Stimulated activated CD8-positive, alpha-beta memory T cell treated with anti-CD3 and anti-CD28 coated beads, Interleukin-12 subunit alpha, Interleukin-12 subunit beta, amount 100 ng/mL, for 24 hours (primary cell): ENCODE measurements around the gene IPO5.

ENCODE experiments used
- DNase-seq: peaks from one replicate; pipeline ENCODE4 v3.0.0-alpha.2; 2020; ENCODE audit errors: extremely low read depth

Gene IPO5

DNA sequence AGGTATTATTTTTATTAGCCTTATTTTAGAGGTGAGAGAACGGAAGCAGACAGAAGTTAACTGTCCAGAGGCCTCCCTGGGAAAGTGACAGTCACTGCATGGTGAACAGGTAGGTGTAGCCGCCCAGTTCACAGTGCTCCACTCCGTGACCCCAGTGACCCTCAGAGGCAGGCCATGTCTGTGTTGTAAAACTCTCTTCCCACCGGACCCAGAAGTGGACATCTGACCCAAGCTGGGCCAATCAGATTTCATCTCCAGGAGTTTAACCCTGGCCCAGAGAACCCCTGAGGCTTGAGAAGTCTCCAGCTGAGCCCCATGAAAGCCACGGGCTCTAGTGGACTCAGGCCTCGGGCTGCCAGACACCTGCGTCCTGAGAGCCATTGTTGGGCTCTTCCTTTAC, 105.8 kb downstream of the IPO5 start:
- no peak for DNase-seq

DNA sequence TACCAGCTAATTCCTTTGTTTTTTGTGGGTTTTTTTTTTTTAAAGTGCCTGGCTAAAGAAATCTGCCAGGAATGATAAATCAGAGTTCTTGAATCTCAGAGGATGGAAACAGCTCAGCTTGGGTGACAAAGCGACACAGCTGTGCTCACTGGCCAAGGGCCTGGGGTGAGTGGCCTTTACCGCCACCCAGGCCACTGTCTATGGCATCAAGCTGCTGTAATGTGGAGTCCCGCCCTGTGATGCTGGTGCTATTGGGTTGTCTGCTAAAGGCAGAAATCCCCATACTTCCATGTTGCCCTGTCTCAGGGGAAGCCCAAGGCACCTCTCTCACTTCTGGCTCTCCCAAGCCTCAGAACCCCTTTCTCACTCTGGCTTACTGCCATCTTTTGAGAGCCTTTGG, 106.8 kb downstream of the IPO5 start:
- DNase-seq, result no peak

DNA sequence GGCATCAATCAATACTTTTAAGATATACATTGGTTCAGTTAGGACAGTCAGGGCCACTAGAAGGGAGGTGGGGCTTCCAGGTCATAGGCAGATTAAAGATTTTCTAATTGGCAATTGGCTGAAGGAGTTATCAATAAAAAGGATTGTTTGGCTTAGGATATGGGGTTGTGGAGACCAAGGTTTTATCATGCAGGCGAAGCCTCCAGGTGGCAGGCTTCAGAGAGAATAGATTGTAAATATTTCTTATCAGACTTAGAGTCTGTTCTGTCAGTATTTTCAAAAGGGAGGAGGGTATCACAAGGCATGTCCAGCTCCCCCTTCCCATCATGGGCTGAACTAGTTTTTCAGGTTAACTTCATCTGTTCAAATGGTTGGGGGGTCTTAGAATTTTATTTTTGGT, 112.0 kb downstream of the IPO5 start:
- DNase-seq, result no peak

DNA sequence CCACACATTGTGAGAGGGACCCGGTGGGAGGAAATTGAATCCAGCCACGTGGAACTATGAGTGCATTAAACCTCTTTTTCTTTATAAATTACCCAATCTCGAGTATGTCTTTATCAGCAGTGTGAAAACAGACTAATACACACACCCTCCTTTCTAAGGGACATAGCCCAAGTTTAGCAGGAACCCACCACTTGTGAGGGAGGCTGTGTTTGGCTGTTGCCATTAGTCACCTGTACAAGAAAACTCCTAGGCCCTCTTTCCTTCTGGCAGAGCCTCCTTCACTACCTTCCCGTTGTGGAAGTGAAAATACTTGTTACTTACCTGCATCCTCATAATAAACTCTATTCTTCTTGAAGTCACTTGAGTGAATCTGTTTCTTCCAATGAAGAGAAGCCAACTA, 113.2 kb downstream of the IPO5 start:
- no peak for DNase-seq

DNA sequence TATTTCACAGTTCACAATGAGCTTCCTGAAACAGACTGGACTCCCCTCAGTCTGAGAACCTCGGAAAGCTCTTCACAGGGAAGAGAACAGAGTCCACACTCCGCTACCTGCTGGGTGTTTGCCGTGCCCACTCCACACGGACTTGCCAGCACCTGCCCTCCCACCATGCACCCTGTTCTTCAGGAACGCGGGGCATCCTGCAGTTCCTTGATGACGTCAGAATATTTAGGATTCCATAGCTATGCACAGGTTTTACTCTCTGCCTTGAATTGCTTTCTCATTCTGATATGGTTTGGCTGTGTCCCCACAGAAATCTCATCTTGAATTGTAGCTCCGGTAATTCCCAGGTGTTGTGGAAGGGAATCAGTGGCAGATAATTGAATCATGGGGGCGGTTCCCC, 115.0 kb downstream of the IPO5 start:
- no peak for DNase-seq

DNA sequence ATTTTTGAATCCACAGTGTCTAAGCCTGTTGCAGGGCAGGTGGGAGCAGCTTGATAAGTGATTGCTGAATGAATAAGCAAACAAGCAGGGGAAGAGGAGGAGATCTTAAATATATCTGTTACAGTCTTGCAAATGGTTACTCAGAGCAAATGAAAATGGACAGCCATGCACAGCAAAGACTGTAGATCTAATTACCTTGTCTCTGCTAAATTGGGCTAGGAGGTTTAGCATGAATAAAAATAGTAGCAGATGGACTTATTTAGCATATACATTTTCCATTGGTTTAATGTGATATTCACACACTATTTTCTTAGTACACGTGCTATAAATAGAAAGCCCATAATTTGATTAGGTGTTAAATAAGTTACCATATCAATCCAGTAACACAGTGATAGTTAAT, 116.5 kb downstream of the IPO5 start:
- DNase-seq, result no peak

DNA sequence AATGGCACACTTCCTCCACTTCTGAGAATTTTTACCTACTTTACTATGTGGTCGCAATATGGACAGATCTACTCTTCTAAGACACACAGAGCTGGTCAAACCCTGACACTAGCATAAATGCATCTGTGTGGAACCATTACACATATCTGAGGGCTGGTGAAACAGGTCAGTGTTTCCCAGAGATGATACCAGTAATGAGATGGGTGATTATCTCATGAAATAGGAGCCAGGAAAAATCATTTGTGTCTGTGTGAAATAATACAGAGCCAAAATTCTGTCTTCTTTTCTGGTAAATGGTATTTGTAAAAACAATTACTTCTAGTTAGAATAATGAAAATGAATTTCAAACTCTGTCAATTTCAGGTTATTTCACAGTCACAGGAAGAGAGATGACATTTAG, 117.8 kb downstream of the IPO5 start:
- no peak for DNase-seq

DNA sequence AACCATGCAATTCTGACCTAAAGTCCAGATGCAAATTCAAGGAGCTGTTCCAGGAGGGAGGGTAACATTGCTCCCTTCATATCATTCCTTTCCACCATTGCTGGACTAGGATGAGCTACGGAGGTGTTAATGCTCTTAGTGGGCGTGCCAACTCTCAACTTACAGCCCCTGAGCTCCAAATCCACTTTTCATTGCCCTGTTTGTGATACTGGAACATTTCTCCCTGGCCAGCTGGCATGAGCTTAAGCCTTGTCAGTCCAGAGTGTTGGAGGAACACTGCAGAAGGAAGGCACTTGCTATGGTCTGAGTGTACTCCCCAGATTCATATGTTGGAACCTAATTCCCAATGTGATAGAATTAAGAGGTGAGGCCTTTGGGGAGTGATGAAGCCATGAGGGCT, 119.0 kb downstream of the IPO5 start:
- no peak for DNase-seq
